SK-N-SH (cell line): ENCODE measurements around the gene CAMK4. TPM values are rescaled to one million over a fixed set of nuclear protein-coding genes. Genes with fewer than 3 reads are reported as not detected.
A peak's percentile ranks its signal among the peaks of the same experiment; 100 is the strongest.

ENCODE experiments used
- CTCF ChIA-PET: fragments of 300-600, 350-600 bp; formaldehyde crosslinking; extraction: SDS; loops from one replicate; lab custom pipeline; 2021; lab: Yijun Ruan, JAX
- POLR2A ChIA-PET: fragments of 350-600 bp; sonication (Branson Sonifier 250); formaldehyde crosslinking; extraction: SDS; loops from one replicate; lab custom pipeline; 2020; ENCODE audit warnings: antibody characterized with exemption, inconsistent platforms; lab: Yijun Ruan, JAX
- DNase-seq: peaks from one replicate; pipeline ENCODE4 v3.0.0; 2012
- H2AFZ ChIP-seq: fragments of 200-600 bp; sonication (generic); 2 replicates; pipeline ENCODE4 v1.8.1; 2016; ENCODE audit warnings: antibody characterized with exemption, mild to moderate bottlenecking, low read depth
- H3F3A ChIP-seq: fragments of 200-600 bp; sonication (generic); replicated peaks from 2 replicates; pipeline ENCODE3; 2016; ENCODE audit warnings: antibody characterized with exemption, mild to moderate bottlenecking; ENCODE audit not compliant: insufficient read depth
- H3K27ac ChIP-seq, 2 experiments: fragments of 200-500 bp in 1 of 2; fragments of 200-600 bp in 1 of 2; sonication (Bioruptor generic) in 1 of 2; sonication (generic), shearing (Covaris generic) in 1 of 2; 2 replicates each; pipeline versions ENCODE4 v1.5.1 to v1.6.1; 2014 to 2016; ENCODE audit warnings: low read depth in 2 of 2, inconsistent platforms in 1 of 2, low read length in 1 of 2, mild to moderate bottlenecking in 1 of 2, mixed read lengths in 1 of 2
- H3K27me3 ChIP-seq: fragments of 200-600 bp; sonication (generic), shearing (Covaris generic); 2 replicates; pipeline ENCODE4 v1.6.1; 2016; ENCODE audit warnings: mixed run types; ENCODE audit not compliant: insufficient read depth
- H3K36me3 ChIP-seq, 2 experiments: fragments of 200-500 bp in 1 of 2; fragments of 200-600 bp in 1 of 2; sonication (Bioruptor generic) in 1 of 2; sonication (generic) in 1 of 2; replicated peaks in 1 of 2; 2 replicates each; pipeline versions ENCODE3 to v1.5.1; 2014 to 2016; ENCODE audit warnings: low read length in 1 of 2, mild to moderate bottlenecking in 1 of 2; ENCODE audit not compliant: insufficient read depth in 2 of 2, control insufficient read depth in 1 of 2
- H3K4me1 ChIP-seq, 2 experiments: fragments of 200-500 bp in 1 of 2; fragments of 200-600 bp in 1 of 2; sonication (Bioruptor generic) in 1 of 2; sonication (generic), shearing (Covaris generic) in 1 of 2; 2 replicates each; pipeline versions ENCODE4 v1.5.1 to v1.6.1; 2014 to 2016; ENCODE audit warnings: low read depth in 1 of 2, low read length in 1 of 2, mixed run types in 1 of 2; ENCODE audit not compliant: insufficient read depth in 2 of 2, control insufficient read depth in 1 of 2
- H3K4me2 ChIP-seq: fragments of 200-600 bp; sonication (generic), shearing (Covaris generic); 2 replicates; pipeline ENCODE4 v1.6.1; 2017; ENCODE audit warnings: mixed run types
- H3K4me3 ChIP-seq, 2 experiments: fragments of 200-500 bp in 1 of 2; fragments of 200-600 bp in 1 of 2; sonication (Bioruptor generic) in 1 of 2; sonication (generic), shearing (Covaris generic) in 1 of 2; 2 replicates each; pipeline versions ENCODE4 v1.5.1 to v1.8.1; 2014 to 2016; ENCODE audit warnings: low read depth in 2 of 2, inconsistent platforms in 1 of 2, low read length in 1 of 2, mild to moderate bottlenecking in 1 of 2, mixed read lengths in 1 of 2, moderate library complexity in 1 of 2
- H3K79me2 ChIP-seq: fragments of 200-600 bp; sonication (generic); 2 replicates; pipeline ENCODE4 v1.8.1; 2017; ENCODE audit warnings: mild to moderate bottlenecking; ENCODE audit not compliant: insufficient read depth
- H3K9ac ChIP-seq: fragments of 200-600 bp; sonication (generic); 2 replicates; pipeline ENCODE4 v1.6.1; 2017; ENCODE audit warnings: mixed run types
- H3K9me2 ChIP-seq: fragments of 200-600 bp; sonication (generic); 2 replicates; pipeline ENCODE4 v1.6.1; 2017; ENCODE audit warnings: mixed run types
- H3K9me3 ChIP-seq: fragments of 200-600 bp; sonication (generic); 2 replicates; pipeline ENCODE4 v1.6.1; 2017; ENCODE audit warnings: mixed run types, mild to moderate bottlenecking, moderate library complexity
- H4K20me1 ChIP-seq: fragments of 200-600 bp; sonication (generic); 2 replicates; pipeline ENCODE4 v1.6.1; 2017; ENCODE audit warnings: mild to moderate bottlenecking, mixed run types; ENCODE audit not compliant: insufficient read depth
- ELF1 ChIP-seq: IDR thresholded peaks from 2 replicates; pipeline ENCODE4 v1.4.0; 2012
- EZH2phosphoT487 ChIP-seq: fragments of 200-600 bp; sonication (generic); IDR thresholded peaks from 2 replicates; pipeline ENCODE4 v1.6.1; 2017; ENCODE audit warnings: low read depth, mixed run types, mild to moderate bottlenecking, antibody characterized with exemption, moderate library complexity, borderline replicate concordance
- FOSL2 ChIP-seq: IDR thresholded peaks from 2 replicates; pipeline ENCODE4 v1.4.0; 2012; ENCODE audit warnings: low read depth, mild to moderate bottlenecking, moderate library complexity, borderline replicate concordance
- FOXJ3 ChIP-seq: sonication (generic); formaldehyde crosslinking; IDR thresholded peaks from 2 replicates; pipeline ENCODE4 v1.5.1; 2020; ENCODE audit warnings: mild to moderate bottlenecking, missing genetic modification reagents
- FOXM1 ChIP-seq: IDR thresholded peaks from 2 replicates; pipeline ENCODE4 v1.4.0; 2012; ENCODE audit warnings: low read depth, mild to moderate bottlenecking
- GATA2 ChIP-seq: sonication (generic); formaldehyde crosslinking; IDR thresholded peaks from 2 replicates; pipeline ENCODE4 v1.5.0; 2020; ENCODE audit warnings: mild to moderate bottlenecking, missing genetic modification reagents
- MAX ChIP-seq: IDR thresholded peaks from 2 replicates; pipeline ENCODE4 v1.4.0; 2012; ENCODE audit warnings: low read depth
- MEF2A ChIP-seq: IDR thresholded peaks from 2 replicates; pipeline ENCODE4 v1.4.0; 2012; ENCODE audit warnings: low read depth, borderline replicate concordance
- NFIC ChIP-seq: IDR thresholded peaks from 2 replicates; pipeline ENCODE4 v1.4.0; 2012; ENCODE audit warnings: borderline replicate concordance
- NRF1 ChIP-seq: IDR thresholded peaks from 2 replicates; pipeline ENCODE4 v1.6.1; 2012; ENCODE audit warnings: low read depth, mild to moderate bottlenecking, low read length
- RAD21 ChIP-seq: IDR thresholded peaks from 2 replicates; pipeline ENCODE4 v1.6.1; 2012; ENCODE audit warnings: mild to moderate bottlenecking, low read length
- RCOR1 ChIP-seq: fragments of 150-350 bp; IDR thresholded peaks from 2 replicates; pipeline ENCODE4 v1.6.1; 2017; ENCODE audit warnings: antibody characterized with exemption, low read length
- REST ChIP-seq: IDR thresholded peaks from 2 replicates; pipeline ENCODE4 v1.6.1; 2012; ENCODE audit warnings: mild to moderate bottlenecking, low read depth, low read length, moderate library complexity
- RFX5 ChIP-seq: IDR thresholded peaks from 2 replicates; pipeline ENCODE4 v1.6.1; 2012; ENCODE audit warnings: mild to moderate bottlenecking, improper control_type of control experiment, low read length
- RXRA ChIP-seq: IDR thresholded peaks from 2 replicates; pipeline ENCODE4 v1.4.0; 2012; ENCODE audit warnings: low read depth, mild to moderate bottlenecking, borderline replicate concordance
- SMC3 ChIP-seq: IDR thresholded peaks from 2 replicates; pipeline ENCODE4 v1.6.1; 2012; ENCODE audit warnings: low read depth, low read length, improper control_type of control experiment
- TCF12 ChIP-seq: IDR thresholded peaks from 2 replicates; pipeline ENCODE4 v1.4.0; 2012
- TEAD4 ChIP-seq: IDR thresholded peaks from 2 replicates; pipeline ENCODE4 v1.4.0; 2012; ENCODE audit warnings: mild to moderate bottlenecking, borderline replicate concordance; ENCODE audit not compliant: insufficient read depth
- YY1 ChIP-seq: IDR thresholded peaks from 2 replicates; pipeline ENCODE4 v1.4.0; 2012; ENCODE audit warnings: low read depth, mild to moderate bottlenecking
- ZBTB33 ChIP-seq: IDR thresholded peaks from 2 replicates; pipeline ENCODE4 v1.4.0; 2012; ENCODE audit warnings: low read depth, borderline replicate concordance
- WGBS: methylation state at CpG from one replicate; pipeline ENCODE4 v1.1.6; 2017; ENCODE audit warnings: low lambda C conversion rate; 5-methylcytosine and 5-hydroxymethylcytosine counted together
- polyA plus RNA-seq, 3 experiments: library from polyadenylated mRNA; depleted of rRNA; stranded (reverse); fragments of >200 nt; gene quantifications; 2 replicates each; pipeline ENCODE4 v1.2.3, GENCODE V29; 2012
- TF ChIP-seq, protein P1 (sequence below): fragments of 150-350 bp; IDR thresholded peaks from 2 replicates; pipeline ENCODE4 v1.6.1; 2017; ENCODE audit warnings: antibody characterized with exemption, low read length, low read depth, borderline replicate concordance
- TF ChIP-seq, protein P2 (sequence below): fragments of 200-600 bp; sonication (generic); IDR thresholded peaks from 2 replicates; pipeline ENCODE4 v1.6.1; 2017; ENCODE audit warnings: antibody characterized with exemption, mild to moderate bottlenecking, moderate library complexity

CAMK4 gene
- polyA plus RNA-seq, 1 of the 3 experiments (the other 2 are of a cell fraction), result 4.1 TPM

GRCh38 chr5:111461255-111461671 lies 237.1 kb downstream of the CAMK4 start:
- H3K4me1 ChIP-seq, result peaks cover 0 to 6% of the 10 kb centered on the region in 2 experiments; a peak in 2 of 4 replicates
- H3K27ac ChIP-seq, result peak overlapping the region in 1 of 2 experiments; percentile 81; a peak in 2 of 4 replicates
- no peaks in the 10 kb centered on the region for H3F3A ChIP-seq
- H3K79me2 ChIP-seq, result no peaks in the 10 kb centered on the region
- TF ChIP-seq NRF1 (no peak), REST (no peak), NFIC (no peak), RFX5 (no peak), TCF12 (no peak), SMC3 (peak; percentile 54), FOSL2 (no peak), MAX (no peak), ZBTB33 (no peak), TEAD4 (no peak), GATA2 (CRISPR knock-in tag) (0 out of 2 replicates have a peak, but pooled peaks have one; percentile 12), RXRA (no peak), RCOR1 (no peak), FOXM1 (no peak), YY1 (no peak), RAD21 (peak; percentile 84), ELF1 (no peak), EZH2phosphoT487 (no peak), FOXJ3 (no peak), MEF2A (no peak)
- TF ChIP-seq, protein P1, sequence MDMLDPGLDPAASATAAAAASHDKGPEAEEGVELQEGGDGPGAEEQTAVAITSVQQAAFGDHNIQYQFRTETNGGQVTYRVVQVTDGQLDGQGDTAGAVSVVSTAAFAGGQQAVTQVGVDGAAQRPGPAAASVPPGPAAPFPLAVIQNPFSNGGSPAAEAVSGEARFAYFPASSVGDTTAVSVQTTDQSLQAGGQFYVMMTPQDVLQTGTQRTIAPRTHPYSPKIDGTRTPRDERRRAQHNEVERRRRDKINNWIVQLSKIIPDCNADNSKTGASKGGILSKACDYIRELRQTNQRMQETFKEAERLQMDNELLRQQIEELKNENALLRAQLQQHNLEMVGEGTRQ, result no peak
- TF ChIP-seq, protein P2, sequence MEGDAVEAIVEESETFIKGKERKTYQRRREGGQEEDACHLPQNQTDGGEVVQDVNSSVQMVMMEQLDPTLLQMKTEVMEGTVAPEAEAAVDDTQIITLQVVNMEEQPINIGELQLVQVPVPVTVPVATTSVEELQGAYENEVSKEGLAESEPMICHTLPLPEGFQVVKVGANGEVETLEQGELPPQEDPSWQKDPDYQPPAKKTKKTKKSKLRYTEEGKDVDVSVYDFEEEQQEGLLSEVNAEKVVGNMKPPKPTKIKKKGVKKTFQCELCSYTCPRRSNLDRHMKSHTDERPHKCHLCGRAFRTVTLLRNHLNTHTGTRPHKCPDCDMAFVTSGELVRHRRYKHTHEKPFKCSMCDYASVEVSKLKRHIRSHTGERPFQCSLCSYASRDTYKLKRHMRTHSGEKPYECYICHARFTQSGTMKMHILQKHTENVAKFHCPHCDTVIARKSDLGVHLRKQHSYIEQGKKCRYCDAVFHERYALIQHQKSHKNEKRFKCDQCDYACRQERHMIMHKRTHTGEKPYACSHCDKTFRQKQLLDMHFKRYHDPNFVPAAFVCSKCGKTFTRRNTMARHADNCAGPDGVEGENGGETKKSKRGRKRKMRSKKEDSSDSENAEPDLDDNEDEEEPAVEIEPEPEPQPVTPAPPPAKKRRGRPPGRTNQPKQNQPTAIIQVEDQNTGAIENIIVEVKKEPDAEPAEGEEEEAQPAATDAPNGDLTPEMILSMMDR, result peak; percentile 55
- H3K9me3 ChIP-seq, result no peaks in the 10 kb centered on the region
- H3K4me2 ChIP-seq, result no peak overlapping the region
- H3K27me3 ChIP-seq, result no peaks in the 10 kb centered on the region
- no peaks in the 10 kb centered on the region for H3K9me2 ChIP-seq
- peaks cover 0 to 4% of the 10 kb centered on the region in 2 experiments for H3K36me3 ChIP-seq
- CTCF ChIA-PET, result interaction anchor here (0.5 to 4.8 kb wide), 34 partner anchors 10 to 700 kb away, joined by 3 to 35 read pairs (median 4); partner anchors contain the start of genes CAMK4 and STARD4
- no peaks in the 10 kb centered on the region for H4K20me1 ChIP-seq
- H3K9ac ChIP-seq, result no peak overlapping the region
- POLR2A ChIA-PET, result interaction anchor here (0.9 to 1.6 kb wide), 3 partner anchors 11 to 237 kb away, joined by 3 to 9 read pairs (median 5); partner anchors contain the start of gene CAMK4
- WGBS, result 49% methylated on average over 3 of the region's 3 CpGs
- peak; percentile 53 for DNase-seq
- no peak overlapping the region for H2AFZ ChIP-seq
- no peak overlapping the region for H3K4me3 ChIP-seq
